Thyroid gland (tissue), 4 donors: Measurements from ENCODE around the gene SLC24A3. TPM values are rescaled to one million over a fixed set of nuclear protein-coding genes. Genes with fewer than 3 reads are reported as not detected.

Source experiments
- DNase-seq, 2 donors: peaks; one replicate each; pipeline ENCODE4 v3.0.0-alpha.2; 2019
- H3K27ac ChIP-seq, 3 donors: fragments of 200-600 bp; sonication (generic); 1 replicate in 2 of 3; 2 replicates in 1 of 3; pipeline ENCODE4 v1.5.1; 2016 to 2019; ENCODE audit warnings: mild to moderate bottlenecking in 1 of 3, moderate library complexity in 1 of 3
- H3K27me3 ChIP-seq: fragments of 200-600 bp; sonication (generic); one replicate; pipeline ENCODE4 v1.5.1; 2019
- H3K36me3 ChIP-seq, 2 donors: fragments of 200-600 bp; sonication (generic); one replicate each; pipeline ENCODE4 v1.5.1; 2016 to 2019
- H3K4me1 ChIP-seq, 2 donors: fragments of 200-600 bp; sonication (generic); one replicate each; pipeline ENCODE4 v1.5.1; 2017 to 2019
- H3K4me3 ChIP-seq, 3 donors: fragments of 200-600 bp; sonication (generic); replicated peaks in 1 of 3; 1 replicate in 2 of 3; 2 replicates in 1 of 3; pipeline ENCODE4 v1.5.1; 2016; ENCODE audit warnings: mild to moderate bottlenecking in 1 of 3
- H3K9me3 ChIP-seq: fragments of 200-600 bp; sonication (generic); one replicate; pipeline ENCODE4 v1.5.1; 2017
- CTCF ChIP-seq, 6 experiments: fragments of 200-600 bp in 3 of 6; fragments of 450-650 bp in 3 of 6; sonication (generic) in 3 of 6; IDR thresholded peaks; one replicate each; pipeline ENCODE4 v1.5.1; 2016 to 2019; ENCODE audit warnings: antibody characterized with exemption in 6 of 6, mild to moderate bottlenecking in 2 of 6, inconsistent platforms in 1 of 6, moderate library complexity in 1 of 6
- POLR2A ChIP-seq, 2 donors: fragments of 450-650 bp; IDR thresholded peaks; one replicate each; pipeline ENCODE4 v1.6.1; 2017; ENCODE audit warnings: antibody characterized with exemption in 2 of 2, mild to moderate bottlenecking in 2 of 2, moderate library complexity in 1 of 2
- WGBS, 2 donors: methylation state at CpG; one replicate each; pipeline ENCODE4 v1.1.5; 2017; 5-methylcytosine and 5-hydroxymethylcytosine counted together
- intact Hi-C: fragments of 100-400 bp; cut with DNase I; formaldehyde crosslinking; loops from one replicate; pipeline ENCODE4 v1.15.1; 2023
- total RNA-seq, 4 donors: library from RNA; depleted of rRNA; stranded (reverse); fragments of >200 nt; gene quantifications; one replicate each; pipeline ENCODE4 v1.2.3, GENCODE V29; 2016

Gene SLC24A3
- total RNA-seq, 4 donors from 2014 or later = 4.0 to 8.1 (median 6.3) TPM

GRCh38 chr20:19653327-19653726 lies 440.9 kb downstream of the SLC24A3 start:
- TF ChIP-seq POLR2A (IDR thresholded peaks at IDR 0.05) = no peak
- no peak for TF ChIP-seq CTCF (IDR thresholded peaks at IDR 0.05)
- Histone ChIP-seq H3K36me3 (no peaks in the 10 kb centered on the region), H3K4me3 (no peak overlapping the region), H3K4me1 (no peaks in the 10 kb centered on the region), H3K27me3 (no peaks in the 10 kb centered on the region), H3K27ac (no peak overlapping the region), H3K9me3 (no peaks in the 10 kb centered on the region)
- 84 to 87% methylated on average over 6 of the region's 6 CpGs for WGBS, 2 donors
- intact Hi-C loops = no loop called here
- no peak for DNase-seq

GRCh38 chr20:19654921-19655320 lies 442.5 kb downstream of the SLC24A3 start:
- TF ChIP-seq POLR2A (IDR thresholded peaks at IDR 0.05) (no peak), CTCF (IDR thresholded peaks at IDR 0.05) (no peak)
- H3K27ac ChIP-seq = no peak overlapping the region
- intact Hi-C loops = no loop called here
- 93 to 95% methylated on average over 8 of the region's 8 CpGs for WGBS, 2 donors
- H3K4me3 ChIP-seq = no peak overlapping the region
- H3K4me1 ChIP-seq = no peaks in the 10 kb centered on the region
- DNase-seq = no peak
- no peaks in the 10 kb centered on the region for H3K27me3 ChIP-seq
- H3K9me3 ChIP-seq = no peaks in the 10 kb centered on the region
- no peaks in the 10 kb centered on the region for H3K36me3 ChIP-seq

GRCh38 chr20:19658137-19658536 lies 445.7 kb downstream of the SLC24A3 start:
- TF ChIP-seq CTCF (IDR thresholded peaks at IDR 0.05) (no peak), POLR2A (IDR thresholded peaks at IDR 0.05) (no peak)
- H3K4me3 ChIP-seq = no peak overlapping the region
- no peak overlapping the region for H3K27ac ChIP-seq
- no peaks in the 10 kb centered on the region for H3K36me3 ChIP-seq
- H3K27me3 ChIP-seq = no peaks in the 10 kb centered on the region
- intact Hi-C loops = no loop called here
- peaks cover 7 to 13% of the 10 kb centered on the region in 2 donors for H3K4me1 ChIP-seq
- WGBS, 2 donors = 94 to 96% methylated on average over 15 of the region's 15 CpGs
- no peaks in the 10 kb centered on the region for H3K9me3 ChIP-seq
- no peak for DNase-seq

GRCh38 chr20:19659448-19659847 lies 447.0 kb downstream of the SLC24A3 start:
- DNase-seq = no peak
- Histone ChIP-seq H3K4me1 (peaks cover 7 to 13% of the 10 kb centered on the region in 2 donors), H3K27me3 (no peaks in the 10 kb centered on the region), H3K27ac (no peak overlapping the region), H3K36me3 (no peaks in the 10 kb centered on the region), H3K4me3 (no peak overlapping the region), H3K9me3 (no peaks in the 10 kb centered on the region)
- 84 to 92% methylated on average over 7 of the region's 7 CpGs for WGBS, 2 donors
- TF ChIP-seq POLR2A (IDR thresholded peaks at IDR 0.05) = no peak
- no peak for TF ChIP-seq CTCF (IDR thresholded peaks at IDR 0.05)
- intact Hi-C loops = no loop called here

- H3K4me1 ChIP-seq = peaks cover 7 to 13% of the 10 kb centered on the region in 2 donors
- no peak for TF ChIP-seq POLR2A (IDR thresholded peaks at IDR 0.05)
- TF ChIP-seq CTCF (IDR thresholded peaks at IDR 0.05) = no peak
- H3K27ac ChIP-seq = peak overlapping the region in 1 of 3 donors; percentile 51
- DNase-seq = no peak
- WGBS, 2 donors = 79 to 81% methylated on average over 9 of the region's 9 CpGs
- H3K27me3 ChIP-seq = no peaks in the 10 kb centered on the region
- no peaks in the 10 kb centered on the region for H3K9me3 ChIP-seq
- intact Hi-C loops = no loop called here
- H3K4me3 ChIP-seq = no peak overlapping the region
- H3K36me3 ChIP-seq = no peaks in the 10 kb centered on the region
These were observed 448.5 kb downstream of the SLC24A3 start for GRCh38 chr20:19660808-19661378.
